Rectal smooth muscle tissue (tissue), 1 donor: Measurements from ENCODE around the gene TUBB2B.
"Not testable (repeated sequence)": the region's sequence is repeated elsewhere in the genome, so short reads cannot be mapped to it uniquely, and the experiment has no call there.

Experiments used
- H3K27ac ChIP-seq: one replicate; pipeline ENCODE4 v1.7.0; 2013; ENCODE audit warnings: low read depth, low read length, inconsistent platforms
- H3K27me3 ChIP-seq: one replicate; pipeline ENCODE4 v1.7.0; 2013; ENCODE audit warnings: low read length; ENCODE audit not compliant: control insufficient read depth, insufficient read depth
- H3K36me3 ChIP-seq: one replicate; pipeline ENCODE4 v1.7.0; 2013; ENCODE audit warnings: low read length; ENCODE audit not compliant: control insufficient read depth, insufficient read depth
- H3K4me1 ChIP-seq: one replicate; pipeline ENCODE4 v1.7.0; 2013; ENCODE audit warnings: low read length; ENCODE audit not compliant: control insufficient read depth, insufficient read depth
- H3K4me3 ChIP-seq: one replicate; pipeline ENCODE4 v1.7.0; 2013; ENCODE audit warnings: low read length
- H3K9ac ChIP-seq: one replicate; pipeline ENCODE4 v1.7.0; 2013; ENCODE audit warnings: low read length

Gene TUBB2B

DNA sequence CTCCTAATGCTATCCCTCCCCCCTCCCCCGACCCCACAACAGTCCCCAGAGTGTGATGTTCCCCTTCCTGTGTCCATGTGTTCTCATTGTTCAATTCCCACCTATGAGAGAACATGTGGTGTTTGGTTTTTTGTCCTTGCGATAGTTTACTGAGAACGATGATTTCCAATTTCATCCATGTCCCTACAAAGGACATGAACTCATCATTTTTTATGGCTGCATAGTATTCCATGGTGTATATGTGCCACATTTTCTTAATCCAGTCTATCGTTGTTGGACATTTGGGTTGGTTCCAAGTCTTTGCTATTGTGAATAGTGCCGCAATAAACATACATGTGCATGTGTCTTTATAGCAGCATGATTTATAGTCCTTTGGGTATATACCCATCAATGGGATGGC is 29.7 kb downstream of the TUBB2B start:
- not testable (repeated sequence) for H3K4me1 ChIP-seq, H3K4me3 ChIP-seq, H3K36me3 ChIP-seq, H3K27me3 ChIP-seq, H3K9ac ChIP-seq, H3K27ac ChIP-seq

DNA sequence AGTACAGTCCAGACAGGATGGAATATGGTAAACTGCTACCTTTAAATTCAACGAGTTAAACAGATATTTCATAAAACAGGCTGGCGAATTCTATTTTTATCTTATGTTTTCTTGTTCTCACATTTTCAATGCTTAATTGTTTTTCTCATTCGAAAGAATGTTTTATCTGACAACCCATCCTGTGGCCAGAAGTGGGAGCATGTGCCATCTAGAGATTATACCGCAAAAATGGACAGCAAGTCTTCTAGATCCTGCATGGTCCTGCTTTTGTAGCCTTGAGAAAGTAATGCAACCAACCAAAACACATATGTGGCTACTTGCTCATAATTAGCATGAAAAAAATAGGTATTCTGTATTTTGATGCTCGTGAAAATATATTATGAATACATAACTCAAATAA is 30.7 kb downstream of the TUBB2B start:
- no peaks in the 10 kb centered on the region for H3K27me3 ChIP-seq
- H3K4me1 ChIP-seq = no peaks in the 10 kb centered on the region

DNA sequence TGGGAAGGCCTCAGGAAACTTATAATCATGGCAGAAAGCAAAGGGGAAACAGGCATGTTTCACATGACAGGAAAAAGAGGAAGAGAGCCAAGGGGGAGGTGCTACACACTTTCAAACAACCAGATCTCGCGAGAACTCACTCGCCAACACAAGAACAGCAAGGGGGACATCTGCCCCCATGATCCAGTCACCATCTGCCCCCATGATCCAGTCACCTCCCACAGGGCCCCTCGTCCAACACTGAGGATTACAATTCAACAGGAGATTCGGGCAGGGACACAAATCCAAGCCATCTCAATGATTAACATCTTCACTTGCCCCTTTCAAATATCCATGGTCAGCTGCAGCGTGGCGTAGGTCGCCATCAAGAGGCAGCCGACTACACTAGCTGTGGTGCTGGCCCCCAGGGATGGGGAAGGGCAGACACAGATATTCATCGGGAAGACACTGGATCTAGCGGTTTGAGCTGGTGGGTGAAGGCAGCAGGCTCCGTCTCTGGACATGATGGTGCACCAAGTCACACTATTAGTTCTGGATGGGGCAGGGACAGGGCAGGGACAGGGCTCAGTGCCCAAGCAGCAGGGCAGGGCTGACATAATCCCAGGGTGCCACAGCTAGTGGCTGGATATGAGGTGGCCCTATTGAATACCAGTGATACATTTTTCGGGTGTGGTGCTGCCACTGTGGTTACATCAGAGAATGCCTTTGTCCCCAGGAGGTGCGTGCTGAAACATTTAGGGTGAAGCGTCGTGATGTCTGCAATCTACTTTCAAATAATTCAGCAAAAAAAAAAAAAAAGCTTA is 31.6 kb downstream of the TUBB2B start:
- H3K4me1 ChIP-seq = no peaks in the 10 kb centered on the region
- no peak overlapping the region for H3K9ac ChIP-seq
- no peak overlapping the region for H3K4me3 ChIP-seq

More for the DNA sequence above, 30.7 kb downstream of the TUBB2B start:
- Histone ChIP-seq H3K36me3 (no peaks in the 10 kb centered on the region), H3K4me3 (no peak overlapping the region), H3K9ac (no peak overlapping the region), H3K27ac (no peak overlapping the region)

DNA sequence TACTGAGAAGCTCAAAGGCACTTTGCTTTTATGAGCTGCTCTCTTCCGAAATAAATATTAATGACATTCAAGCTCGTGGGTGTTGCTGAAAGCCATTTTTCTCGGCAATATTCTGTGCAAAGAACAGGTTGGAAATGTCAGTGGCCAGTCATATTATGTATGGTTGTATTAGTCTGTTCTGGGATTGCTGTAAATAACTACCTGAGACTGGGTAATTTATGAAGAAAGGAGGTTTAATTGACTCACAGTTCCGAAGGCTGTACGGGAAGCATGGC is 32.1 kb downstream of the TUBB2B start:
- Histone ChIP-seq H3K4me3 (no peak overlapping the region), H3K9ac (no peak overlapping the region), H3K27ac (peak overlapping the region; percentile 21), H3K27me3 (no peaks in the 10 kb centered on the region), H3K4me1 (no peaks in the 10 kb centered on the region), H3K36me3 (no peaks in the 10 kb centered on the region)

More for the DNA sequence above, 31.6 kb downstream of the TUBB2B start:
- Histone ChIP-seq H3K27ac (no peak overlapping the region), H3K27me3 (no peaks in the 10 kb centered on the region), H3K36me3 (no peaks in the 10 kb centered on the region)

DNA sequence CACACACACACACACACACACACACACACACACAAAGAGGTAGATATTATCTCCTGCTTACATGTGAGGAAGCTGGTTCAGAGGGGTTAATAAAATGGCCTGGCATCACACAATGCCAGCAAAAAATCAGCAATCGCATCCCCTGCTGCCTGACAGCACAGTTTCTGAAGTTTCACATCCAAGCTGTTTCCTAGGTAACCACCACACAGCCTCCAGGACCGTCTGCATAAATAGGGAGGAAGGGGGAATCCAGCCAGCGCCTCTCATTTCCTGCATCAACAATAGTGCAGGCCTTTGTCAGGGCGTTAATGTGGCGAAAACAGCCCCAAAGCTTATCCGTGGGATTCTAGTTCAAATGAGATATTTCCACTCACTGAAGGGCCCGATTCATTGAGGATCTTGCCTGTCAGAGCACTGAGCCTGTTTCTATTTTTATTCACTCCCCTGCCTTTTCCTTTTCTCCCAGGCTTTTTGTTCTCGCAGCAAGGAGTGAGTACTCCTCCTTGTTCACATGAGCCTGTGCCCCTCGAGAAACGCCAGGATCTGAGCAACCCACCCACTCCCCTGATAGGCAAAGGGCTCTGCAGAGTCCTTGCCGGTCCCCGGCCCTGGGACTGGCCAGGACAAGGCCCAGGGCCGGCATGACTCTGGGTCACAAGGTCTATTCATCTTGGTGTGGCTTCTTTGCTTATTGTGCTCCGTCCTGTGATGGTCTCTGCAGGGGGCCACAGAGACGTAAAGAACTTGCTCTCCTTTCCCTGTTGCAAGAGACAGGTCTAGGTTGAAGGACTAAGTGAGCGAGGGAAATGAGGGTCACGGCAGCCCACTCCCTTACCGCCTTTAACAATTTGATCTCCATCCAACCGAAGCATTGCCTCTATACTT is 32.7 kb downstream of the TUBB2B start:
- Histone ChIP-seq H3K4me3 (no peak overlapping the region), H3K27me3 (no peaks in the 10 kb centered on the region), H3K9ac (no peak overlapping the region), H3K4me1 (no peaks in the 10 kb centered on the region), H3K36me3 (no peaks in the 10 kb centered on the region), H3K27ac (peak overlapping the region; percentile 21)

DNA sequence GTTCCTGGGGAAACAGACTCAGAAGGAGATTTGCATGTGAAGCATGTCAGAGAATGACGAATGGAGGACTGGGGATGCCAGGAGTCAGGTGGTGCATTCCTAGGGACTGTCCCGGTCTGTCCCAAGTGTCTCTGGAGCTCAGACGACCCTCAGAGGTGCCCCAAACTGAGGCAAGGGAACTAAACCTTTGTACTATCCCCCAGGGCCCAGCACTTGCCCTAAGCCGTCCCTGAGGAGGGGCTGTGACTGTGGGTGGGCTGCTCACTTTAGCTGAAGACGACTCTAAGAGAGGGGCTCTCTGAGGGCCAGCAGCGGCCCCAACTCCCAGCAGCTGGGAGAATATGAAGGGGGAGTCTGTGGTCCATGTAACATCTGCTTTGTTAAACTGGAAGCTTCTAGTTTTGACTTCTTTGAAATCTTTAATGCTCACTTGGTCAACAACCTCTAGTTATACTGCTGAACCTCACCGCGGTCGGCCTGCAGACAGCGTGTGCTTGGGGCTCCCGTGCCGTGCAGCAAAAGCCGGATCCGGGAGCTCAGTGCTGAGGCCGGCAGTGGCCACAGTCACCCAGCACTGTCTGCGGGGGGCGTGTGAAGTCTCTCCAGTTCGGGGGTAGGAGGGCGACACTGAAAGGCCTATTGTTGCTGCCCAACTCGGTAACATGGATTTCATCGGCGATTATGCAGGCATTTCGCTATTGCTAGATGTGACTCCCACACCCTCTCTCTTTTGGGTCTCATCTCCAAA is 34.2 kb downstream of the TUBB2B start:
- H3K27ac ChIP-seq = no peak overlapping the region
- no peak overlapping the region for H3K4me3 ChIP-seq
- no peaks in the 10 kb centered on the region for H3K4me1 ChIP-seq
- no peaks in the 10 kb centered on the region for H3K36me3 ChIP-seq
- H3K9ac ChIP-seq = no peak overlapping the region
- H3K27me3 ChIP-seq = no peaks in the 10 kb centered on the region

DNA sequence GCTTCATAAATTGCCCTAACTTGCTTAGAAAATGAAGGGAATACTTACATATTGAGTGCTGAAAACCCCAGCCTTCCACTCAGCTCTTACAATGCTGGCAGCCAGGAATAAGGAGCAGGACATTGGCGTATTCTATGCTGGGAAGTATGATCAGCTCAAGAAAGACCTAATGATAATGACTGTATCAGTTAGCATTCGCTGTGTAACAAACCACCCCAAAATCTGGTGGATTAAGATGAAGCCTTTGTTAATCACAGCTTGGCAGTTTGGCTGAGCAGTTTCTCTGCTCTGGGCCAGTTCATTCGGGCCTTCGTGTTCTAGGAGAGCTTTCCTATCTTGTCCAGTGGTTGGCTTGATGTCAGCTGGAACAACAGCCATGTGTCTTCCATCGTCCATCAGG is 36.7 kb downstream of the TUBB2B start:
- Histone ChIP-seq H3K27me3 (no peaks in the 10 kb centered on the region), H3K4me3 (no peak overlapping the region), H3K9ac (no peak overlapping the region), H3K27ac (no peak overlapping the region), H3K36me3 (no peaks in the 10 kb centered on the region), H3K4me1 (no peaks in the 10 kb centered on the region)

DNA sequence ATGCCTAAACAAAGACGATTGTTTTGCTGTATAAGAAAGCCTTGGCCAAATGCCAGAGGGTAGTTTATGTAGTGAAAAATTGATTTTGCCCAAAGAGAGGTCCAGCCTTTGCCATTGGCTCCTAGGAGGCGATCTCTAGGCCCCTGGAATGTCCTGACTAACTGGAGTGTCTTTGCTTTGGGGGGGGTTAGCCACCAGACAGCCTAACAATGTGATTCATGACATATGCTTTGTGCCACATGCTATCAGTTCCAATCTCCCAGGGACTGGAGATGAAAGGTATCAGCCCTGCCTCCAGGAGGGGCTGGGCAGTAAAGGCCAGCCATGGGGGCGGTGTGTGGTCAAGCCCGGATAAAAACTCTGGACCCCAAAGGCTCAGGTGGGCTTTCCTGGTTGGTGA is 37.4 kb downstream of the TUBB2B start:
- no peaks in the 10 kb centered on the region for H3K27me3 ChIP-seq

DNA sequence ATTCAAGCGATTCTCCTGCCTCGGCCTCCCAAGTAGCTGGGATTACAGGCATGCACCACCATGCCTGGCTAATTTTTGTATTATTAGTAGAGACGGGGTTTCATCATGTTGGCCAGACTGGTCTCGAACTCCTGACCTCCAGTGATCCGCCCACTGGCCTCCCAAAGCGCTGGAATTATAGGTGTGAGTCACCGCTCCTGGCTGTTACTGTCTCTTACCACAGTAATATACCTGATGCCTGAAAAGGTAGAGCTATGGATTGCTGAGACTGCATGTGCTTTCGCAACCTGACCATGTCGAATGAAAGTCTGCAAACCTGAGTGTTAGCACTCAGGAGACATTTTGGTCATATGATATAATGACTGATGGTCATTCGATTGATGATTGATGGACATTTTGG is 38.3 kb downstream of the TUBB2B start:
- not testable (repeated sequence) for H3K36me3 ChIP-seq, H3K4me3 ChIP-seq, H3K27ac ChIP-seq, H3K4me1 ChIP-seq, H3K9ac ChIP-seq, H3K27me3 ChIP-seq

More for the DNA sequence above, 37.4 kb downstream of the TUBB2B start:
- no peaks in the 10 kb centered on the region for H3K36me3 ChIP-seq
- H3K4me3 ChIP-seq = no peak overlapping the region
- no peaks in the 10 kb centered on the region for H3K4me1 ChIP-seq
- no peak overlapping the region for H3K9ac ChIP-seq
- H3K27ac ChIP-seq = no peak overlapping the region

DNA sequence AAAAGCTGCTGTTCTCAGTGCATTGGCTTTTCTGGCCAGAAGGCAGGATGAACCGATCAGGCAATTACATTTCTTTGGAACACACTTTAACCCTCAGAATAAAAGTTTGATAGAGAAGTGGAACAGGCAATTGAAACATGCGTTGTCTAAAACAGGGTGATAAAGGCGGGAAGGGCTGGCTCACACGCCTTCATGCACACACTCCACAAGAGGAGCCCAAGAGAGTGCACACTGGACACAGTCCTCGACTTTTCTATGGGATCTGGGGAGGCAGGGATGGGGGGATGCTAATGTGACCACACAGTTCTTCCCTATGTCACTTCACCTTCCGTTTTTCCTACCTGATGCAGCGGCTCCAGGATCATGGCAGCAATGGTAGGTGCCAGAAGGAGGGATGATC is 39.2 kb downstream of the TUBB2B start:
- Histone ChIP-seq H3K9ac (no peak overlapping the region), H3K27me3 (no peaks in the 10 kb centered on the region), H3K27ac (no peak overlapping the region), H3K4me1 (no peaks in the 10 kb centered on the region), H3K4me3 (no peak overlapping the region), H3K36me3 (no peaks in the 10 kb centered on the region)

DNA sequence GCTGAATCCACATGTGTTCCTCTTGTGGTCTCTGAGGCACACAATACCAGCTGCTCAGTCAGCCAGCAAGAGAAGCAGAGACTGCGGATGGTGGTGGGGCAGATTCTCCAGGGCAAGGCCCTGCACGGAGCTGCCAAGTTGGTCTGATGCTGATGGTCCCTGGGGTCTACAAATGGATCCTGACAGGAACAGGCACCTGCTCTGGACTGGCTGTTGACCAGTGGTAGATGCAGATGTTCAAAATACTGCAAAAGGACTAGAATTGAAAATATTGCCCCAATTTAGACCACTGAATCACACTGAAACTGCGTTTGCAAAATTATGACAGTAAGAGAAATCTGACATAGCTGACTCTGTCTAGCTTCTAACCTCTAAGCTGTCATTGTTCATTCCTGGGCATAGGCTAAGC is 40.5 kb downstream of the TUBB2B start:
- H3K4me1 ChIP-seq = no peaks in the 10 kb centered on the region
- no peak overlapping the region for H3K4me3 ChIP-seq
- no peak overlapping the region for H3K27ac ChIP-seq
- H3K27me3 ChIP-seq = no peaks in the 10 kb centered on the region
- H3K9ac ChIP-seq = no peak overlapping the region
- no peaks in the 10 kb centered on the region for H3K36me3 ChIP-seq

DNA sequence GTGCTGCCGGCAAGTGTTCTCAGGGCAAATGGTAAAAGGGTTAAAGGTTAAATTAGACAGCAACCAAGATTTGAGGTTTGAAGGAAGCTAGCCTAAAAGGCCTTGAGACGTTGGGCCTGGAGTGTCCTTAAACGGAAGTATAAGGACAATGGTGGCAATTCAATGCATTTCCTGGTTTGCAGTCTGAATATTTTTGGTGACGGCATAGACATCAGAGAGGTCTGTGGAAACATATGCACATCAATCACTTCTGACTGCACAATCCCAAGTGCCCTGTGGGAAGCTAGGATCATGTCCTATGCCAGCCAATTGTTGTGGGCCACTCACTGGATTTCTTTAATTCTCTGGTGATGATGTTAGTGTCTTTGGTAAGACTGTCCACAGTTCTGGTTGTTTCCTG is 44.4 kb downstream of the TUBB2B start:
- Histone ChIP-seq H3K27me3 (no peaks in the 10 kb centered on the region), H3K36me3 (no peaks in the 10 kb centered on the region), H3K9ac (no peak overlapping the region), H3K27ac (no peak overlapping the region), H3K4me3 (no peak overlapping the region), H3K4me1 (no peaks in the 10 kb centered on the region)
